Inflammatory macrophage (primary cell): ENCODE results near the gene B3GALT4.
"Not testable (repeated sequence)": the region's sequence is repeated elsewhere in the genome, so short reads cannot be mapped to it uniquely, and the experiment has no call there.

Source experiments
- DNase-seq, 2 donors: peaks; one replicate each; pipeline ENCODE4 v3.0.0-alpha.2; 2020 to 2022

The B3GALT4 gene

GRCh38 chr6:33272275-33273128, 4.4 kb upstream of the B3GALT4 start:
- DNase-seq: no peak

- DNase-seq: no peak
Observed at GRCh38 chr6:33273129-33273923, 3.6 kb upstream of the B3GALT4 start.

GRCh38 chr6:33273924-33274902, 2.7 kb upstream of the B3GALT4 start:
- DNase-seq: no peak

GRCh38 chr6:33275795-33276580, 935 bp upstream of the B3GALT4 start:
- not testable (repeated sequence) for DNase-seq

- DNase-seq: no peak
Observed at GRCh38 chr6:33276581-33276863, 401 bp upstream of the B3GALT4 start.

GRCh38 chr6:33277663-33278391, 904 bp downstream of the B3GALT4 start:
- no peak for DNase-seq

- DNase-seq: no peak
Observed at GRCh38 chr6:33278392-33278741, 1.4 kb downstream of the B3GALT4 start.

GRCh38 chr6:33278810-33279209, 1.9 kb downstream of the B3GALT4 start:
- no peak for DNase-seq

- DNase-seq: peak; percentile 20 to 31
Observed at GRCh38 chr6:33279257-33279695, 2.4 kb downstream of the B3GALT4 start.

- peak; percentile 35 to 48 for DNase-seq
Observed at GRCh38 chr6:33279971-33280511, 3.1 kb downstream of the B3GALT4 start.

- DNase-seq: no peak
Observed at GRCh38 chr6:33280539-33280938, 3.6 kb downstream of the B3GALT4 start.

- DNase-seq: not testable (repeated sequence)
Observed at GRCh38 chr6:33285214-33285613, 8.3 kb downstream of the B3GALT4 start.

GRCh38 chr6:33286946-33287914, 10.3 kb downstream of the B3GALT4 start:
- no peak for DNase-seq

GRCh38 chr6:33288141-33288920, 11.4 kb downstream of the B3GALT4 start:
- DNase-seq: no peak

- DNase-seq: peak; percentile 90
Observed at GRCh38 chr6:33288921-33289783, 12.2 kb downstream of the B3GALT4 start, which contains the start of the genes PFDN6 and WDR46. Gene PFDN6, plus strand, starts transcription at chr6:33289601. Its CDS starts 256 bp downstream, at chr6:33289857. Gene WDR46, minus strand, starts transcription at chr6:33289239. Its CDS starts 69 bp downstream, at chr6:33289170.

GRCh38 chr6:33289784-33290315, 12.9 kb downstream of the B3GALT4 start:
- DNase-seq: no peak

GRCh38 chr6:33290459-33290858, 13.5 kb downstream of the B3GALT4 start:
- DNase-seq: no peak
